NCI-H1694 (cell line): ENCODE measurements around the gene B3GALT6.
"Not testable (repeated sequence)": the region's sequence is repeated elsewhere in the genome, so short reads cannot be mapped to it uniquely, and the experiment has no call there.

Experiments
- DNase-seq: peaks from one replicate; lab custom pipeline; 2025; lab: John Stamatoyannopoulos, UW

The B3GALT6 gene

DNA sequence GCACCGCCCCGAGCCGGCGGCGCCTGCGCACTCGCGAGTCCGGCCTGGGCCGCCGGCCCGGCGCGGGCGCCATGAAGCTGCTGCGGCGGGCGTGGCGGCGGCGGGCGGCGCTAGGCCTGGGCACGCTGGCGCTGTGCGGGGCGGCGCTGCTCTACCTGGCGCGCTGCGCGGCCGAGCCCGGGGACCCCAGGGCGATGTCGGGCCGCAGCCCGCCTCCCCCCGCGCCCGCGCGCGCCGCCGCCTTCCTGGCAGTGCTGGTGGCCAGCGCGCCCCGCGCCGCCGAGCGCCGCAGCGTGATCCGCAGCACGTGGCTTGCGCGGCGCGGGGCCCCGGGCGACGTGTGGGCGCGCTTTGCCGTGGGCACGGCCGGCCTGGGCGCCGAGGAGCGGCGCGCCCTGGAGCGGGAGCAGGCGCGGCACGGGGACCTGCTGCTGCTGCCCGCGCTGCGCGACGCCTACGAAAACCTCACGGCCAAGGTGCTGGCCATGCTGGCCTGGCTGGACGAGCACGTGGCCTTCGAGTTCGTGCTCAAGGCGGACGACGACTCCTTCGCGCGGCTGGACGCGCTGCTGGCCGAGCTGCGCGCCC is at the start of gene B3GALT6:
Gene B3GALT6 (plus strand): TSS at position 30 of the 588 bp plus-strand sequence. CDS start 42 bp downstream, at position 72.
- no peak for DNase-seq

DNA sequence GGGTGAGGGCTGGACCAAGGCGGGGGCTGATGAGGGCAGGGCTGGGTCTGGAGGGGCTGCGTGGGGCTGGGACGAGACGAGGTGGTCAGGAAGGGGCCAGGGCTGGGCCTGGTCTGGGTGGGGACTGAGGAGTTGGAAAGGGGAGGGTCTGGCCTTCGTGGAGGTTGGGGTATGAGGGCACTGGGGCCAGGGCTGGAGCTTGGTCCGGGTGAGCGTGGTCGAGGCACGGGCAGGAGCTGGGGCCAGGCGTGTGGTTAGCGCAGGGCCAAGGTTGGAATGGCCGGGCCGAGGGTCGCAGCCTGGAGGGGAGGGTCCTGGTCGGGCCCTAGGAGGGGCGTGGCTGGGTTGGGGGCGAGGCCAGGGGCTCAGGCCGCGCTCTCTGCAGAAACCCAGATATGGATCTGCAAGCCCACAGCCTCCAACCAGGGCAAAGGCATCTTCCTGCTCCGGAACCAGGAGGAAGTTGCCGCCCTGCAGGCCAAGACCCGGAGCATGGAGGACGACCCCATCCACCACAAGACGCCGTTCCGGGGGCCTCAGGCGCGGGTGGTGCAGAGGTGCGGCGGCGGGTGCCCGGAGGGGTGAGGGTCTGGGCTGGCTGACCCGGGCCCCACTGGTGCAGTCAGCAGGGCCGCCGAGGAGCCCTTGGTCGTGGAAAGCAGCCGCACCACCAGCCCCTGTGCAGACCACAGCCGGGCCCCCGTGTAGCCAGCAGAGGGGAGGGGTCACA is 49.4 kb upstream of the B3GALT6 start:
- DNase-seq: no peak

DNA sequence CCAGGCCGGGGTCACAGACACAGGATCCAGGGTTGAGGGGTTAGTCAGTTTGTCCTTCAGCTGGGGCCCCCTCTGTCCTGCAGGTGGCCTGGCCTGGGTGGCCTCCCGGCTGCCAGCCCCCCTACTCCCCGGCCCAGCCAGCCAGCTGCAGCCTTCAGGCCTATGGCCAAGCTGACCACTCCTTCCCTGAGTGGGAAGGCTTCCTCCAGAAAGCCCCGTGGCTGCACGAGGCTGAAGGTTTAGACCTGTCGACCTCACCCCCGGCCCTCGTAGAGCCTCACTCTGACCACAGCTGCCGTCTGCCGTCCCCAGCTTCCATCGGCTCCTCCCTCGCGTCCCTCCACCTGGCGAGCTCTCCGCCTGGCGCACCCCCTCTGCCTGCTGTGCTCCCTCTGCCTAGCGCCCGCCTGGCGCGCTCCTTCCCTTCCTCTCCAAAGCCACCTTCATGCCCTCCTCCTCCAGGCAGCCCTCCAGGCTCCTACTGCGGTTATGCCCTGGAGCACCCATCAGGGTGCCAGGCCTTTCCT is 48.8 kb upstream of the B3GALT6 start:
- no peak for DNase-seq

DNA sequence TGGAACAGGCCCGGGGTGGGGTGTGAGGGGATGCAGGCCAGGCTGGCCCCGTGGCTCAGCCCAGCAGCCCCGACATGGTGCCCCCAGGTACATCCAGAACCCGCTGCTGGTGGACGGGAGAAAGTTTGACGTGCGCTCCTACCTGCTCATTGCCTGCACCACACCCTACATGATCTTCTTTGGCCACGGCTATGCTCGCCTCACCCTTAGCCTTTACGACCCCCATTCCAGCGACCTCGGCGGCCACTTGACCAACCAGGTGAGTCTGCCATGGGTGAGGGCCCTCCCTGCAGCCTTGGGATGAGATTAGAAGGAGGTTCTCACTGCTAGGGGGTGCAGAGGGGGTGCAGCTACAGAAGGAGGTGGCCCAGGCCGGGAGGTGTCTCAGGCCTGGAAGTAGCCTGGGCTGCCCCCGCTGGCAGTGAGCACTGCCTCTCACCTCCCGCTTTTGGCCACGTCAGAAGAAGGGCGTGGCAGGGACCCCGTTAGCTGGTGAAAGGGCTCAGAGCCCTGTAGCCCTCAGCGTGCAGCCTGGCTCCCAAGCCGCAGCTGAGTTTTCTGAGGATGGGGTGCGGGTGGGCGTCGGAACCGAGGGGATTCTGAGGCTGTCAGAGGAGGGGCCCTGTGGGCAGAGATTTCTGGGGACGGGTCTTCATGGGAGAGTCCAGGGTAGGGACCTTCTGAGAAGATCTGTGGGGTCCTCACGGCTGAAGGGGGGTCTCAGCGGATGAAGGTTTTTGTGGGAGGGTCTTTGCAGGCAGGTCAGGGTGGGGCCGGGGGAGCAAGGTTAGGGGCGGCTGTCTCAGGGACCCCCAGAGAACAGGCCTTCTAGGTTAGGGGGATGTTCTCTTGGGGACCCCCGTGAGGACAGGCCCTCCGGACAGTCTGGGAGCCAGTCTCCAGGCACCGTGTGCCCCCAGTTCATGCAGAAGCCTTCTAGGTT is 47.9 kb upstream of the B3GALT6 start:
- no peak for DNase-seq

DNA sequence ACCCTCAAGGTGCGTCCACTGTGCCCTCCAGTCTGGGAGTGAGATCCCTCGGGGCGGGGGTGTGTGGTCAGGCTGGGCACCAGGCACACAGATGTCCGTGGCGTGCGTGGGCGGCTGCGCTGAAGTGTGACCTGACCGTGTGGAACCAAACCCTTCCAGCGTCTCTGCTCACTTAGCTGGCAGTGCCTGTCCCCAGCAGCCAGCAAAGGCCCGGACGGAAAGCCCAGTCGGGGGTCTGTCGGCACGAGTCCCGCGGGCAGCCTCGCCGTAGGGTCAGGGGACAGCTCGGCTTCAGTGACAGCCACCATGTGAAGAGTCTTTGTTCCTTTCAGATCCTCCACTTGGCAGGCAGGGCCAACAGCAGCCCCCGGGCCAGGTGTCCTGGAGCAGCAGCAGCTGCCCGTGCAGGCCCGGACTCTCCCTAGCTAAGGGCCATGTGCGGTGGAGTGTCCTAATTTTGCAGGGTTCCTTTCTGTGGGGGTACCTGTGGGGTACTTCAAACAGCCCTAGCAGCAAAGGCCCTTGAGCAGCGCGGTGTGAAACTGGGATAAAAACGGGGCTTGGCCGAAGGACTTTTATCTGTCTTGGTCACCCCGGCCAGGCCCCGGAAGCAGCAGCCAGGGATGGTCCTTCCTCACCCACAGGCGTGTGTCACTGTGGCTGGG is 46.8 kb upstream of the B3GALT6 start:
- no peak for DNase-seq

DNA sequence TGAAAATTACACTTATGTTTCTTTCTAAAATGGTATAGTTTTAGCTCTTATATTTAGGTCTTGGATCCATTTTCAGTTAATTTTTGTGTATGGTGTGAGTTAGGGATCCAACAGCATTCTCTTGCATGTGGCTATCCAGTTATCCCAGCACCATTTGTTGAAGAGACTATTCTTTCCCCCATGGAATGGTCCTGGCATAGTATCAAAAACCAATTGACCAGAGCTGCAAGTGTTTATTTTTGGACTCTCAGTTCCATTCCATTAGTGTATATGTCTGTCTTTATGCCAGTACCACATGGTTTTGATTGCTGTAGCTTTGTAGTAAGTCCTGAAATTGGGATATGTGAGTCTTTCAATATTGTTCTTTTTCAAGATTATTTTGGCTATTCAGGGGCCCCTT is 44.1 kb upstream of the B3GALT6 start:
- no peak for DNase-seq

DNA sequence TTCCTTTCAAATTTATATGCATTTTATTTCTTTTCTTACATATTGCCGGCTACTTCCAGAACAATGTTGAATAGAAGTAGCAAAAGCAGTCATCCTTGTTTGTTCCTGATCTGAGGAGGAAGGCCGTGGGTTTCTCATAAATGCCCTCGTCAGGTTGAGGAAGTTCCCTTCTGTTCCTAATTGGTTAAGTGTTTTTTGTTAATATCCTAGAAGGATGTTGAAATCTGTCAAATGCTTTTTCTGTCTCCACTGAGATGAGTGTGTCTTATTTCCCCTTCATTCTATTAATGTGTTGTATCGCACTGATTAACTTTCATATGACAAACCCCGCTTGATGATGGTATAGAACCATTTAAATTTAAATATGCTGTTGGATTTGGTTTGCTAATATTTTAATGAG is 42.9 kb upstream of the B3GALT6 start:
- DNase-seq: no peak

DNA sequence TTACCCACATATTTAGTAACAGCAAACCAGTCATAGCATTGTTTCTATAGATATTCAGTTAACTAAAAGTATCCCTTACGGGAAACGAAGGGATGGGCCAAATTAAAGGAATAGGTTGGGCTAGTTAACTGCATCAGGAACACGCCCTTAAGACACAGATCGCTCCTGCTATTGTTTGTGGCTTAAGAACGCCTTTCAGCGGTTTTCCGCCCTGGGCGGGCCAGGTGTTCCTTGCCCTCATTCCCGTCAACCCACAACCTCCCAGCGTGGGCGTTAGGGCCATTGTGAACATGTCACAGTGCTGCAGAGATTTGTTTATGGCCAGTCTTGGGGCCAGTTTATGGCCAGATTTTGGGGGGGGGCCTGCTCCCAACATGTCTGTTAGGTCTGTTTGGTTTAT is 40.3 kb upstream of the B3GALT6 start:
- no peak for DNase-seq

DNA sequence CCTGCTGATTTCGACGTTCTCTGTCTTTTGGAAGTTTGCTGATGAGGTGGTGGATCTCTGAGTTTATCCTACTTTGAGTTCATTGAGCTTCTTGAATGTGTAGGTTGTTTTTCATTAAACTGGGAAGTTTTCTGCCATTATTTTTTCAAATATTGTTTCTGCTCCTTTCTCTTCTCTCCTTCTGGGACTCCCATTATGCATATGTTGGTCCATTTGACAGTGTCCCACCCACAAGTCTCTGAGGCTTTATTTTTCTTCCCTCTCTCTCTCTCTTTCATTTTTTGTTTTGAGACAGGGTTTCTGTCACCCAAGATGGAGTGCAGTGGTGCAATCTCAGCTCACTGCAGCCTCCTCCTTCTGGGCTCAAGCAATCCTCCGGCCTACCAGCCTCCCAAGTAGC is 37.3 kb upstream of the B3GALT6 start:
- DNase-seq: no peak

DNA sequence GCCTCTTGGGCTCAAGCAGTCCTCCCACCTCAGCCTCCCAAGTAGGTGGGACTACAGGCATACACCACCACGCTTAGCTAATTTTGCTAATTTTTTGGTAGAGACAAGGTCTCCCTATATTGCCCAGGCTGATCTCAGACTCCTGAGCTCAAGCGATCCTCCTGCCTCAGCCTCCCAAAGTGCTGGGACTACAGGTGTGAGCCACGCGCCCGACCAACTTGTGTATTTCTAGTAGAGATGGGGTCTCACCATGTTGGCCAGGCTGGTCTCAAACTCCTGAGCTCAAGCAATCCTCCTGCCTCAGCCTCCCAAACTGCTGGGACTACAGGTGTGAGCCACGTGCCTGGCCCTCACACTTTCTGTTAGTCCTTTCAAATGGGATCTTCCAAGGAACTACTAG is 36.3 kb upstream of the B3GALT6 start:
- not testable (repeated sequence) for DNase-seq

DNA sequence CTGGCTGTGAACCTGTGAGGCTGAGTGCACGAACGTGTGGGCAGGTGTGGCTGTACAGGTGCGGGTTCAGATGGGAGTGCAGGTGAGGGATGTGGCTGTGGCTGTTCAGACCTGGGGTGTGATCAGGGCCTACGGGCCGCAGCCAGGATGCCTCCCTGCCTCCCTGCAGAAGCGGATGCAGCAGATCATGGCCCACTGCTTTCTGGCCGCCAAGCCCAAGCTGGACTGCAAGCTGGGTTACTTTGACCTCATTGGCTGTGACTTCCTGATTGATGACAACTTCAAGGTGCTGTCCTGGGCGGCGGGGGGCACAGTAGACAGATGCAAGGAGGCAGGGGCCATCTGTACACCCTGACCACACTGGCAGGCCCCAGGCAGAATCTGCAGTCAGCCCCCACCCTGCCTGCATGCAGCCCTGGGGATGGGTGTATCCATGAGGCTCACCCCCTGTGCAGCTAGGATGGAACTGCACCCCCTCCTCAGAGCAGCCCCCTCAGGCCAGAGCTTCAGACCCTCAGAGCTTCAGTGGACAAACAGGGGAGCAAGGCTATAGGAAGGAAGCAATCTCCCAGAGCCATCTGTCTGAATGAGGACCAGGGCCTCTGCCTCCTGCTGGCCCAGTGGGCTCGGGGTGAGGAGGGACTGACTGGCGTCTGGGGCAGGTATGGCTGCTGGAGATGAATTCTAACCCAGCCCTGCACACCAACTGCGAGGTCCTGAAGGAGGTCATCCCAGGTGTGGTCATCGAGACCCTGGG is 35.4 kb upstream of the B3GALT6 start:
- no peak for DNase-seq

DNA sequence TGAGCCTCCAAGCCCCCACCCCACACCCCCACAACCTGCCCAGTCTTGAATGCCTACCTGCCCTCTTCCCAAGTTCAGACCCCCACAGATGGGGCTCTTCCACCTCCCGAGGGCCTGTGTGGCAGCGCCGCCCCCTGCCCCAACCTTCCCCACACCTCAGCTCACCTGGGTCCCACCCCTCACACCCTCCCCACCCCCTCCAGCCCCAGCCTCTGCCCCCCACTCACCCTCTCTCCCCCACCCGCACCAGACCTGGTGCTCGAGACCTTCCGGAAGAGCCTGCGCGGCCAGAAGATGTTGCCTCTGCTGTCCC is 34.9 kb upstream of the B3GALT6 start:
- DNase-seq: no peak

DNA sequence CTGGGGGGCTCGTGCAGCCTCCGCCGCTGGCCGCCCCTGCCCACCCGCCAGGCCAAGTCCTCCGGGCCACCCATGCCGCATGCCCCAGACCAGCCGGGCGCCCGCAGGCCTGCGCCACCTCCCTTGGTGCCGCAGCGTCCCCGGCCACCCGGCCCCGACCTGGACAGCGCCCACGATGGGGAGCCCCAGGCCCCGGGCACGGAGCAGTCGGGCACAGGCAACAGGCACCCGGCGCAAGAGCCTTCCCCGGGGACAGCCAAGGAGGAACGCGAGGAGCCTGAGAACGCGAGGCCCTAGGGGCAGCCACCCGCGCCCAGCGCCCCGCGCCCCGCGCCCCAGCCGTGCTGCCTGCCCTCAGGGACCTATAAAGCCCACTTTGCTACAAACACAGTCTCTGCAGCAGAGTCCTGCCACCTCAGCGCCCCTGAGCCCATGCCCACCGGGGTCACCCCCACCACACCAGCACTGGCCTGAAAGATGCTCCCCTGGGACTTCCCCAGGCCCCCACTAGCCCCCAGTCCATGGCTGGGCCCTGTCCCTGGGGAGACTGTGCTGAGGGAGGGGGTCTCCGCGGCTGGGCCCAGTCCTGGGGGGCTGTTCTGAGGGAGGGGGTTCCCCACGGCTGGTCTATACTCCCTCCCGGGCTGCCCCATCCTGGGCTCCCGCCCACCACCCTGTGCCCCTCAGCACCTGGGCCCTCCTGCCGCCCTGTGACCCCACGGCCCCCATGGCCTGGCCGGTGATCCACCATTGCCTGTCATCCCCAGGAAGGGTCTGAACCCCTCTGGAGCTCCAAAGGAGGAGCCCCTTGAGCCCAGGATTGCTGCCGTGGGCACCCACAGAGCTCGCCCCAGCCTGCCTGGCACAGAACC is 34.2 kb upstream of the B3GALT6 start:
- DNase-seq: no peak

DNA sequence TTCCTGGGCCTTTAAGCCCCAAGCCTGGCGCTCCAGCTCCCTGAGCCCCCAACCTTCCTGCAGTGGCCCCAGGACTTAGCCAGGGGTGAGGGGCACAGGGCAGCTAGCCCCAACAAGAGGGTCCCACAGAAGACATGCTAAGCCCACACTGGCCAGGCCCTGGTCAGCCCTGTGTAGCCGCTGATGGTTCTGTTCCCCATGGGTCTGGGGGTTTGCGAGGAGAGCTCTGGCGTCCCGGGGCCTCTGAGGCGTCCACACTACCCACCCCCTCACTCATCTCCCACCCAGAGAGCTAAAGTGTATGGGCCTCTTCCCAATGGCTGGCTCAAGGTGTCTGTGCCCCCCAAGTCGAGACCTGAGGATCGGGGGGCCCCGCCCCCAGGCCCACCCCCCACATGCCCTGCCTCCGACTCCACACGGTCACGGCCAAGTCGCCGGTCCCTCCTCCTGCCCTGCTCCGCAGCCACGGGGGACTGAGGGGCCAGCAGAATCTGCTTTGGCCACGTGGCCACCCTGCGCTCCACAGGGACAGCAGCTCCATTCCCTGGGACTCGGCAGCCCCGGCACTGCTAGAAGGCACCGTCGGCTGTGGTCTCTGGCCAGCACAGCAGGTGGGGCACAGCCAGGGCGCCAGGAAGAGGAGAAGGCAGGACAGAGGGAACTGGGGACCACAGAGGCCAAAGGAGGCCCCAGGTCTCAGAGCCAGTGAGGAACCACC is 33.5 kb upstream of the B3GALT6 start:
- no peak for DNase-seq

DNA sequence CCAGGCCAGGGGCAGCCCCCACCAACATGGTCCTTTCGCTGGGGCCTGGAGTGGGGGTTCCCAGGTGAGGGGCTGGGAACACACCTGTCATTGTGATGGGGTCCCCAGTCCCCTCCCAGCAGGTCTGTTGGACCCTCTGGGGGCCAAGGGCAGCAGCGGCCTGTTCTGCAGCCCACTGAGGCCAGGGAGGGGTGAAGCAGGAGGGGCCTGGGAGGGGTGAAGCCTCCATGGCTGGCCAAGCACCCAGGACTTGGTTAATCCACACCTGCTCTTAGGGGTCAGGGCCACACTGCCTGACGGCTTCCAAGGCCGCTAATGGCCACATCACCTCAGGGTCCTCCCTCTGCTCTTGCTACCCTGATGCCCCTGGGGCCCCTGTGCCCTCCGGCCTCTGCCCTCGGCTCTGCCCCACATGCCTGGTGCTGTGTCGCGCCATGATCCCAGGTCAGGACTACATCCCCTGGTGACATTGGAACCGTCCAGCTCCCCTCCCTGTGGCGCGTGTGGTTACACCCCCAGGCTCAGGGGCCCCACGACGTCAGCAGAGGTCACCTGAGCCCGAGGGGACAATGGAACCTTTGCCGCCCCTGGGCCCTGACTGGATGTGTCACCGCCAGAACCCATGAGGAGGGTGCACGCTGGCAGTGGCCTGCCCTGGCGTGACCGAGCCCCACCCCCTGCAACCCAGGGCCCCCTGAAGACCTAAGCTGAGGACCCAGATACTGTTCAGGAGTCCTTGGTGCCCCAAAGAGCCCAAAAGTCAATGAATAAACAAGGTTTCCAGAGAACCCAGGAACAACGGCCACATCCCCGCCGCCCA is 32.7 kb upstream of the B3GALT6 start:
- no peak for DNase-seq

DNA sequence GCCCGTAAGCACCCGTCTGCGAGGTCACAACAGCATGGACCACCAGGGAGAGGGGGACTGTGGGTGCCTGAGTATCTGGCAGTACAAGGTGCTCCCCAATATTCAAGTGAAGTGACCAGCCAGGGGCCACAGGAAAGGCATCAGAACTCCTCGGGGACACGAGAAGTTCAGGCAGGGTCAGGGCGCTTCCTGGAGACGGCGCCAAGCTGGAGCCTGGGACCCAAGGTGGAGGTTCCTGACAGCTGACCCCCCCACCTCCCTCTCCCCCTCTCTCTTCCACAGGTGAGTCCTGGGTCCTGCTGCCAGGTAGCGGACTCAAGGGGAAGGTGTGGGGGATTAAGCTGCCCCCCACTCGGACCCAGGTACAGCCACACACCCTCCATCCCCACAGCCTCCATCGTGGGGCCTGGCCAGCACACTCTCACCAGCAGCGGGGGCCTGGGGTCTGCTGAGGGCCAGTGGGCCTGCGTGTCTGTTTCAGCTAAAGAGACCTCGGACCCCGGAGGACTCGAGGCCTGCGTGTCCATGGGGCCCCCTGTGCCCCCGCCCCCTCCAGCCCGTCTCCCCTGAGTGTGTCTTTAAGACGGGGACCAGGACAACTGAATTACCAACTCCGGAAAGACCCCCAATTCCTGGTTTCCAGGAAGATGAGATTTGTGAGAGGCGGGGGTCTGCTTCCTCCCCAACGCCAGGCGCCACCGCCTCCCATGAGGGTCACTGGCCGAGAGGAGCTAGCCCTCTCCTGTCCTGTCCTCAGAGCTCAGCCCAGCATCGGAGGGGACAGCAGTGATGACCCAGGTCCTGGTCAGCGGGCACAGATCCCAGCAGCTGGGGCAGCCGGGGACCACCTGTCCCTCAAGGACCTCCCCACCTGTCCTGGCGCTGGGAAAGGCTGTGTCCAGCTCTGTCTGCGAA is 31.8 kb upstream of the B3GALT6 start:
- no peak for DNase-seq

DNA sequence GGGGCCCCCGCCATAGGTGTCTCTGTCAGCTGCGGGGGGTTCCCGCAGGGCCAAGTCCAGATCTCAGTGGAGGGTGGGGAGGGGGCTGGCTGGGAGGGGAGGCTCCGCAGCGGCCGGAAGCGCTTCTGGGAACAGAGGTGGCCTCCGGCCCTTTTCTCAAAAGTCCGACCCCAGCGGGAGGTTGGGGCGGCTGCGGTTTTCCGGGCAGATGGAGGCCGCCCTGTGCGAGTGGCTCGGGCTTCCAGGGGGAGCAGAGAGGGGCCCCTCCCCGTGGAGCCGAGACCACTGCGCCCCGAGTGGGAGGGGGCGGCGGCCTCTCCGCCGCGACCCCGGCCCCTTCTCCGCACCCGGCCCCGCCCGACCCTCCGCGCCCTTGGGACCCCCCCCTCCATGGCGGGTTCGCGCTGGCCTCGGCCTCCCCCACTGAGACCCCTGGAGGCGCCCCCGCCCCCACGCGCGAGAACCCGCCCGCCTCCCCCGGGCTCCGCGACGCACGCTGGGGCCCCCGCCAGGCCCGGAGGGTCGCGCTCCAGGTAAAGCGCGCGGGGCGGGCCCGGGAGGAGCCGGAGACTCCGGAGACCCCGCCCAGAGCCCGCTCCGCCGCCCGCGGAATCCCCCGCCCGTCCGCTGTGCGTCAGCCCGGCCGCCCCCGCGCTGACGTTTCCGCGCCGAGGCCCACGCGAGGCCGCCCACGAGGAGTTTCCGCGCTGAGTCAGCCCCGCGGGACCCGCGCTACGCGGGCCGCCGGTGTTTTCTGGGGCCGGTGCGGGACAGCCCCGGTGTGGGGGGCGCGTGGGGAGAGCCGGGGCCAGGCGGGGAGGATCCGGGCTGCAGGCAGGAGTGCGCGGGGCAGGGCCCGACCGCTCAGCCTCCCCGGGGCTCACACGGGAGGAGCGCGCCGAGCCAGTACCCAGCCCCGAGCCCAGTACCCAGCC is 30.9 kb upstream of the B3GALT6 start:
- DNase-seq: no peak
